Stimulated activated CD8-positive, alpha-beta memory T cell treated with anti-CD3 and anti-CD28 coated beads, Interleukin-15, amount 100 ng/mL, for 48 hours (primary cell): ENCODE data around the gene SLC27A1.
"Not testable (repeated sequence)": the region's sequence is repeated elsewhere in the genome, so short reads cannot be mapped to it uniquely, and the experiment has no call there.

ENCODE experiments used
- DNase-seq, 2 donors: peaks; one replicate each; pipeline ENCODE4 v3.0.0-alpha.2; 2020; ENCODE audit warnings: low read depth in 2 of 2

The SLC27A1 gene

DNA sequence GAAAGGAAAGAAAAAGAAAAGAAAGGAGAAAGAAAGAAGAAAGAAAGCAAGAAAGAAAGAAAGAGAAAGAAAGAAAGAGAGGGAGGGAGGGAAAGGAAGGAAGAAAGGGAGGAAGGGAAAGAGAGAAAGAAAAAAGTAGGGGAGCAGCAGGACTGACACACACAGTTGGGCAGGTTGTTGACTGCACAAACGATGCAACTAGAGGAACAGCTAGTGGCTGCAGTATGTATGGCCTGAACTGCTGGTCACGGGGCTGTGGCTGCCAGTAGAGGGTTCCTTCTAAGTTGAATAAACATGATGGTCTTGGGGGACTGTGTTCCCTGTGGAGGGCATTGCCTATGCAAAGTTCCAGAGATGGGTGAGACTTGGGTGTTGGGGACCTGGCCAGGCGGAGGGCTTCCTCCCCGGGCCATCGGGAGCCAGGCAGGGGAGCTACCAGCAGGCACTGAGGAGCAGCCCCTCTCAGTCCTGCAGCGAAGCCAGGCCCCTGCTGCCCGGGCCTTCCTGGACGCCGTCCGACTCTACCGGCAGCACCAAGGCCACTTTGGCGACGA lies 68.4 kb downstream of the SLC27A1 start:
- no peak for DNase-seq

GRCh38 chr19:17539238-17540117 lies 69.2 kb downstream of the SLC27A1 start:
- peak; percentile 93 to 94 for DNase-seq

DNA sequence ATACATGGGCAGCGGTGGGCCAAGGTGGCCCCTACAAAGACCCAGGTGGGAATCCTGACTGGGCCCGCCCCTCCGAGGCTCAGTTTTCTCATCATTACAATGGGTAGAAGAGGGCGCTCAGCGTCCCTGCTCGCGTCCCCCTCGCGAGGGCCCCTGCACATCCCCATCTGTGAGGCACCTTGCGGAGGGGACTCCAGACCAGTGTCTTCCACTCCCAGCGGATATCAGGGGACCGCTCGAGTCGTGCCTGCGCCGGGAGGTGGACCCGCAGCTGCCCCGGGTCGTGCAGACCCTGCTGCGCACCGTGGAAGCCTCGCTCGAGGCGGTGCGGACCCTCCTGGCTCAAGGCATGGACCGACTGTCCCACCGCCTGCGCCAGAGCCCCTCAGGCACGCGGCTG lies 69.8 kb downstream of the SLC27A1 start:
- DNase-seq = no peak

DNA sequence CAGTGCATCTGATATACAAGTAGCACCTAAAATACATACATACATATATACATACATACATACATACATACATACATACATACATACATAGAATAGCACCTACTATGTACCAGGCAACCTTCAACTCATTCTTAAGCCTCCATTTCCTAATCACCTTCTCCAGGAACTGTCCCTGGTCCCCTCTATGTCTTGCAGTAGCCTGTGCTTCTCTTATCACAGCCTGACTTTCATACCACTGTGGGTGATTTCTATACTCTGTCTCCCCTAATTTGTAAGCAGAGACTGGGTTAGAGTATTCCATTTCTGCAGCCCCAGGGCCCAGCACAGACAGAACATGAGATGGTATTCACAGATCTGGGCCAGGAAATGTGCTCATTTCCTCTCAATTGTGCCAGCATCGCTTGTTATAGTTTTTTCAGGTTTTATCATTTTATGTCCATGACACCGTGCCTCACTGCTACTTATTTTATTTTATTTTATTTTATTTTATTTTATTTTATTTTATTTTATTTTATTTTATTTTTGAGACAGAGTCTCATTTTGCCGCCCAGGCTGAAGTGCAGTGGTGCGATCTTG lies 70.9 kb downstream of the SLC27A1 start:
- no peak for DNase-seq

DNA sequence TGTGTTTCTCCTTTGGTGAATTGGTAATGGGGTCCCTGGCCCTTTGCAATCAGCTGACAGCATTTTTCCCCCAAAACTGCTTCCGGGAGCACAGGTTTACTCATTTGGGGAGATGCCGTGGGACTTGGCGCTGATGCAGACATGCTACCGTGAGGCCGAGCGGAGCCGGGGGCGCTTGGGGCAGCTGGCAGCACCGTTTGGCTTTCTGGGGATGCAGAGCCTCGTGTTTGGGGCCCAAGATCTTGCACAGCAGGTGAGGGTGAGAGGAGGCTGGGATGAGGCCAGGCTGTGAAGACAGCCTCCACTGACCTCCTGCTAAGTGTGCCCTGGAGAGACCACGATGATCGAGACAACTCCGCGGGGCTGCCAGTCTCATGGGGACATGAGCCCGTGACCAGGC lies 71.7 kb downstream of the SLC27A1 start:
- no peak for DNase-seq

DNA sequence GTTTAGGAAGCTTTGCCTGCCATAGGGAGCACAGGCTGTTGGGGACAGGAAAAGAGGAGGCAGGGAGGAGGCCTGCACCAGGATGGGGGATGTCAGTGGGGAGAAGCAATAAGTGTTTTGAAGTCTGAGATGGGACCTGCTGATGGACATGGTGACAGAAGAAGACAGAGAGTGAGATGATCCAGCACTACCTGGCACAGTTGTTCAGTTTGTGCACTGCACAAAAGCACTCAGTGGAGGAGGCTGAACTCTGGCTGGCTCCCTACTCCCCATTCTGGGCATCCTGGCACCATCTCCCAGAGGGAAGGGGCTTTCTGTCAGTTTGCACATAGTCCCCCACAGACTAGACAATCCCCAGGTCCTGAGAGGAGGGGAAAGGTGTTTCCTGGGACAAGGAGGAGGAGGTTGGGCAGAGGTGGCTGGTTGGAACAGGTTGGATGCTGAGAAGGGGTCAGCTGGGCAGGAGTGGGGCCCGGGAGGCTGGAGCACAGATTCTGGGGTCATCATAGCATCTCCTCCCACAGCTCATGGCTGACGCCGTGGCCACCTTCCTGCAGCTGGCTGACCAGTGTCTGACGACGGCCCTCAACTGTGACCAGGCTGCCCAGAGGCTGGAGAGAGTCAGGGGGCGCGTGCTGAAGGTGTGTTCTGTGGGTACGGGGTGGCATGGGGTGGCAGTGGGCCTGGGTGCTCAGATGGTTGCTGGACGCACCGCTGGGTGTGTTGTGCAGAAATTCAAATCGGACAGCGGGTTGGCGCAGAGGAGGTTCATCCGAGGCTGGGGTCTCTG lies 72.7 kb downstream of the SLC27A1 start:
- DNase-seq = no peak

GRCh38 chr19:17543986-17544385 lies 73.7 kb downstream of the SLC27A1 start:
- DNase-seq = no peak

DNA sequence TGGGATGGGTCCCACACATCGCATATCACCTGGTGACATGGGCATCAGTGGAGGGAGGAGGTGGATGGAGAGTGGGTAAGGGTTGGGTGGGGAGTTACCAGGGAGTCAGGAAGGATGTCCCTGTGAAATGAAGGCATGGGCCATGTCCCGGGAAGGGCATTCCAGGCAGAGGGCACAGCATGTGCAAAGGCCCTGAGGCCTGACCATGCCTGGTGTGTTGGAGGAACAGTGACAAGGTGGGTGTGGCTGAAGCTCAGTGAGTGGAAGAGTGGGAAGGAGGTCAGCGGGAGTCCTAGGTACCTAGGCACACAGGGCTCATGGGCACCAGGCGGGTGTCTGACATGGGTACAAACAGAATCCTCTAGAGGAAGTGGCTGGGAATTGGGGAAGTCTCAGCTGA lies 74.1 kb downstream of the SLC27A1 start:
- no peak for DNase-seq

GRCh38 chr19:17548145-17548544 lies 77.8 kb downstream of the SLC27A1 start:
- DNase-seq = no peak

GRCh38 chr19:17549085-17549740 lies 78.9 kb downstream of the SLC27A1 start:
- no peak for DNase-seq

- no peak for DNase-seq
These were observed 79.8 kb downstream of the SLC27A1 start for GRCh38 chr19:17550076-17550667.

GRCh38 chr19:17552735-17553134 lies 82.4 kb downstream of the SLC27A1 start:
- DNase-seq = not testable (repeated sequence)

DNA sequence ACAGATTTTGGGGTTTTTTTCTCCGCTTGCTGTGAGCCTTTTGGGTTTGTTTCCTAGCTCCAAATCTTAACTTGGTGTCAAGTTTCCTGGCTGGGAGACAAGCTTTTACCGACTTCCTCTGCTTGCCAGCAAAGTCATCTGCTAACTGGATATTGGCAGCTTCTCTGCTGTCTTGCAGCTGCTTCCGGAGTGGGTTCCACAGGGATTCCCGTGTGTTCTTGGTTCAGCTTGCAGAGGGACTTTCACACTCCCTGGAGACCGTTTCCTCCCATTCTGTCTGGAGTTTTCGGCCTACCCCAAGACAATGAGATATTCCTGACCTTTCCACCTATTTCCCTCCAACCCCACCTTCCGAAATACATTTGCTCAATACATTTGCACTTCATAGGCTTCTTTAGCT lies 82.9 kb downstream of the SLC27A1 start:
- DNase-seq = no peak

- DNase-seq = no peak
These were observed 84.7 kb downstream of the SLC27A1 start for GRCh38 chr19:17554968-17555479.

DNA sequence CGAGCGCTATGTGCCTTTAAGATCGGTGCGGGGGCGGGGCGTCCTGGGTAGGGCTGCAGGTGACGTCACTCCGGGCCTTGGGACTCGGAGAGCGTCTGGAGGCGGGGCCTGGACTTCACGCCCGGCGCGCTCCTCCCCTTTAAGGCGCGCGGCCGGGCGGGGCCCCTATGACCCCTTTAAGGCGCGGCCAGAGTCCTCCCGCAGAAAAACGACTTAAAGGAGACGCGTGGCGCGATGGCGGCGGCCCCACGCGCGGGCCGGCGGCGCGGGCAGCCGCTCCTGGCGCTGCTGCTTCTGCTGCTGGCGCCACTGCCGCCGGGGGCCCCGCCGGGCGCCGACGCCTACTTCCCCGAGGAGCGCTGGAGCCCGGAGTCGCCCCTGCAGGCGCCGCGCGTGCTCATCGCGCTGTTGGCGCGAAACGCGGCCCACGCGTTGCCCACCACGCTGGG lies 85.2 kb downstream of the SLC27A1 start, which contains the start of gene COLGALT1:
Gene COLGALT1, plus strand, starts transcription at position 170 of the 449 bp plus-strand sequence. Its CDS starts 65 bp downstream, at position 235.
- DNase-seq = peak; percentile 97 to 98
